Nucleus accumbens (tissue), 56 donors: Measurements from ENCODE around the gene CSMD2.

Experiments
- DNase-seq, 56 donors: peaks; one replicate each; lab custom pipeline; 2025; lab: John Stamatoyannopoulos, UW

CSMD2 gene

DNA sequence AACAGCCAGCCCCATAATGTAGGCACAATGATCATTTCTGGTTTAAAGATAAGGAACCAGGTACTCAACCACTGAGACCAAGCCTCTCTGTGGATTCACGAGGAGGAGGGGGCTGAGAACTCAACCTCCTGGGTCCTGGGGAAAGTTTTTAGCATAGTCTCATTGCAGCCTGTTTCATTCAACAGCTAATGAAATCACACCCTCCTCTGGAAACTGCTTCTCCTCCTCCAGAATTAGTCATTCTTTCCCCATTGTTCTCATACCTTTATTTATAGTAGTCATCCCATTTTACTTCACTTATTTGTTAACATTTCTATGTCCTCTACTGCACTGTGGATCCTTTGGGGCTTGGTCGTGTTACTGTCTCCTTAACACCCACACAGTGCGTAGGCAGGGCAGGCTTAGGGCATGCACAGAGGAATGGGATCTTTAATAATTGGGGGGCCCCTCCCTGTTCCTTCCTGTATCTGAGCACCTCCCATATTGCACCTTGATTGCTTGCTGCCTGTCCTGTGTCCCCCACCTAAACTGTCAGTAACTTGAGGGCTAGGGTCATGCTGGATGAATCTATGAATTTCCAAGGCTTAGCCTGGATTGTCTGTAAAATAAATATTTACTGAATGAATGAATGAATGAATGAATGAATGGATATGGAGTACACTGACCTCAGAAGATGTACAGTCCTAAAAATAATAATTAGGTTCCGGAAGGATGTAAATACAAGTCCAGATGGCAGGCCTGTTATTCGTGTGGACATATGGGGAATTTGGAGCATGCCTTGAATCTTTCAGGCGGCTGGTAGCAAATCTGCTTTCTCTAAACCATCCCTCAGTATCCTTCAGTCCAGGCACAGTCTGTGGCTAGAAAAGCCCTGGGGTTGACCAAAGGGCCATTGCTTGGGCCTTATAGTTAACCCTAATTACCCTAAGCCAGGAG, 455.0 kb downstream of the CSMD2 start:
- DNase-seq = peak in 14 of 56 donors; percentile 1 to 54 (median 26)

DNA sequence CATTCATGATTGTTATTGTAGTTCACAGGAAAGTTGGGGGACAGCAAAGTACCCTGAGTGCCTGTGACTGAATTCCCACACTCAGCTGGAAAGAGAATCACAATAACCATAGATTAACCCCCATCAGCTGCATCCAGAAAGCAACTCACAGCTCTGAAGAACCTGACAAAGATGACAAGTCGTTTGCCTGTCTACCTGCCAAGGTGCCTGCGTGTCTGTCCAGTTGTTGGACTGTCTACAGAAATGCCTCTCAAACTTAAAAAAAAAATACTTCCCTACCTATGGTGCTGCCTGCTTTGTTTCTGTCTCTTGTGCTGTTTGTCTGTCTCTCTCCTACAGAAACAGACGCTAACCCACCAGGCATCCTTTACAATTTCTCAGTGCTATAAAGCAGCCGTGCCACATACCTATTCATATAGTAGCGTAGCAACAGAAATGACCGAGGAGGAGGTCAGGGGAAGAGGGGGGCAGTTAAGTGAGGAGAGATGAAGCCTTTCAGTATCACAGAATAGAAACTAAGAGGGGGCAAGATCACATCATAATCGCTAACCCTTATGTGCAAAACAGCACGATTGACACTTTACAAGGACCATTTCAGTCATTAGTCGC, 455.8 kb downstream of the CSMD2 start:
- DNase-seq = no peak

DNA sequence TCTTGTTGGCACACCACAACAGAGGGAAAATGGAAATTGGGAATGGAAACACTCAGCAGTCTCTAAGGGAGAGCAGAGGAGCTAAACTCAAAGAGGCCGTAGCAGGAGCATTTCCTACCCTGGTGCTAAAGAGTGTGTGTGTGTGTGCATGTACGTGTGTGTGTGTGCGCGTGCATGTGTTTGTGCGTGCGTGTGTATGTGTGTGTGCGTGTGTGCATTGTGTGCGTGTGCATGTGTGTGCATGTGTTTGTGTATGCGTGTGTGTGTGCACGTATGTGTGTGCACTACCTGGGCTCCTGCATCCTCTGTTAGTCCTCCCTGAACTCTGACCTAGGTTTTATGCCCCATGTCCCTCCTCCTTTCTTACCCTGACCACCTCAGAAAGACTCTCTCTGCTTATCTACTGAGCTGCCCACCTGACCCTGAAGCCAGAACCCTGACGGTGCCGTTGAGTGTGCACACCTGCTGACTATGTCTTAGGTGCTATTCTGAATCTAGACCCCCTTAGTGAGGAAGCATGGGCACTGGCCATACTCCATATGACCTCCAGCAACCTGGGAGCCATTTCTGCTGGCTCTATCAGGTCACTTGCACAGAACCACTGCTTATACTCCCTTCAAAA, 458.3 kb downstream of the CSMD2 start:
- no peak for DNase-seq

DNA sequence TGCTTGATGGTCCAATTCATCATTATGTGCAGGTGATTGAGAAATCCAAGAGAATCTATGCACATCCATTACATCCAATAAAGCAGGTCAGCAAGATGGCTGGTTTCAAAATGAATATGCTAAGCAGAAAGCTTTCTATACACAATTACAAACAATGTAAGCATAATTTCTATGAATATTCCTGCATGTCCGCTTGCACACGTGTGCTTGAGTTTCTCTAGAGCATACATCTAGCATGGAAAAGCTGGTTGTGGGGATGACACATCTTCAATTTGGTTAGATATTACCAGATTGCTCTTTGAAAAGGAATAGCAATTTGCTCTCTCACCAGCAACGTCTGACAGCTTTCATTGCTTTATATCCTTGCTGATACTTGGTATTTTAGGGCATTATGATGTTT, 461.6 kb downstream of the CSMD2 start:
- no peak for DNase-seq

DNA sequence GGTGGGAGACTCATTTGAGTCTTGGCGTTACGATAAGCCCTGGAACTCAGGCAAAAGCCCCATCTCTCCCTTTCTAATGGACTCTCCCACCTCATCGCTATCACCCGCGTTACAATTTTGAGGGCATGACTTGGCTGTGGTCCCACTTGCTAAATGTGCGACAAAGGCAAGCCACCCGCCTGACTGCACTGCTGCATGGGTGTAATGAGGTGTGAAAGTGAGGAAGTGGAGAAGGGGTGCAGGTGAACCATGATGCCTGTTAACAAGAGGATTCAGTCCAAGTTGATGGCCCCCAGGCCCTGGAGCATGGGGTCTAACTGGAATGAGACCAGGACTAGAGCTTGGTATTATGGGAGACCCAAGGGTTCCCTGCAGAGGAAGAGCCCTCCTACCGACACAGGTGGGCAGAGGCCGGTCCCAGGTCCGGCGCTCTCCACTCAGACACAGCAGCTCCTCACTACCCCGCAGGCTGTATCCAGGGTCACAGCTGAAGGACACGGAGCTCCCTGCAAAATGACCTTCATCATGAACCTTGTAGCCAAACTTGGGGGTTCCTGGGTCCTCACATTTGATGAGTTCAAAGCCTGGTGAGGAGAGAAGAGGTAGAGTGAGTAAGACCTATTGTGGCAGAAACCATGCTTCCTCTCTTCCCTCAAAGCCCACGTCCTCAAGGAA, 466.5 kb downstream of the CSMD2 start:
- no peak for DNase-seq

DNA sequence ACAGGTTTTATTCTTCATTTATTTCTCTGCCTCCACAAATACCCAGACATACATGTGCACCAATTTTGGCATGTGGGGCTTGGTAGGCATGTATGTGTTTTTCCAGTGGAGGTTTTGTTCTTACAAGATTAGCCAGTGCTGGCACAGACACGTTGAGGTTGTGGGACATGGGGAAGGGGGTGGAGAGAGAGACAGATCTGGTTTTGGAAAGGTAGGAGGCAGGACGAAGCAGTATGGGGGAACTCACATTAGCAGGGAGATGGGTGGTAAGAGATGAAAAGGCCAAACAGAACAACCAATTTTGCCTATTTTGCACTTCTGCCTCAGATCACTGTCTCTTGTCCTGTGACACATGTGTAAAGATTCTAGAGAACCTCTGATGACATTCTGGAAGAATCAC, 467.2 kb downstream of the CSMD2 start:
- no peak for DNase-seq

DNA sequence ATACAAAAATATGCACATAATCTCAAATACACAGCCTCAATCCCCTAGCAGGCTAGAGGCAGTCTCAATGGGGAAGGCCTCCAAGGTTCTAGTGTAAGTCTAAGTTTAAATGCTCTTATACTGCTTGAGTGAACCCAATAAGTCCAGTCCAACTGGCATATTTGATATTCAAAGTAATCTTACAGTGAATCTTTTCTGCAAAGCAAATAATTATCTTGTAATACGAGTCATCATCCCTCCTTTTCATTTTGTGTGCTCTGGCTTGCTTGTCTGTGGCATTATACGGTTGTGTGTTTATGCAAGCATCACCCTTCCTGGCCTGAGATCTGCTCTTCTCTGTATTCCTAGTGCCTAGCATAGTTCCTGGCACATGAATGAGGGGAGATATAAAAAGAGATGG, 468.1 kb downstream of the CSMD2 start:
- DNase-seq = no peak

DNA sequence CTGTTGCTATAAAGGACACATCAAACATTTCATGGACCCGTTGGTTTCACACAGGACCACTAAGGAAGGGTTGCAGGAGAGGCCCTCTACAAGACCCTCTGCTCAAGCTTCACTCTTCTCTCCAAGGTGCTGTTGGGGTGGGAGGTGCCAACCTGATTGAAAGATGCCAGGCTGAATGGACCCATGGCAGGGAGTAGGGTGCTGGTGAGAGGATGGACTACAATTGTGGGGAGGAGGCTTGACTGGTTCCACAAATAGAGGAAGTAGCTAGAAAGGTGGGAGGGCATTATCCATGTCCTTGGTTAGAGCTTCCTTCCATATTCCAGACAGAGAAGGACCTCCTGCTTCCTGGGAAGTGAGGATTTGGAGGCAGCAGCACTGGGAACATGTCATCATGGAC, 468.7 kb downstream of the CSMD2 start:
- DNase-seq = no peak

DNA sequence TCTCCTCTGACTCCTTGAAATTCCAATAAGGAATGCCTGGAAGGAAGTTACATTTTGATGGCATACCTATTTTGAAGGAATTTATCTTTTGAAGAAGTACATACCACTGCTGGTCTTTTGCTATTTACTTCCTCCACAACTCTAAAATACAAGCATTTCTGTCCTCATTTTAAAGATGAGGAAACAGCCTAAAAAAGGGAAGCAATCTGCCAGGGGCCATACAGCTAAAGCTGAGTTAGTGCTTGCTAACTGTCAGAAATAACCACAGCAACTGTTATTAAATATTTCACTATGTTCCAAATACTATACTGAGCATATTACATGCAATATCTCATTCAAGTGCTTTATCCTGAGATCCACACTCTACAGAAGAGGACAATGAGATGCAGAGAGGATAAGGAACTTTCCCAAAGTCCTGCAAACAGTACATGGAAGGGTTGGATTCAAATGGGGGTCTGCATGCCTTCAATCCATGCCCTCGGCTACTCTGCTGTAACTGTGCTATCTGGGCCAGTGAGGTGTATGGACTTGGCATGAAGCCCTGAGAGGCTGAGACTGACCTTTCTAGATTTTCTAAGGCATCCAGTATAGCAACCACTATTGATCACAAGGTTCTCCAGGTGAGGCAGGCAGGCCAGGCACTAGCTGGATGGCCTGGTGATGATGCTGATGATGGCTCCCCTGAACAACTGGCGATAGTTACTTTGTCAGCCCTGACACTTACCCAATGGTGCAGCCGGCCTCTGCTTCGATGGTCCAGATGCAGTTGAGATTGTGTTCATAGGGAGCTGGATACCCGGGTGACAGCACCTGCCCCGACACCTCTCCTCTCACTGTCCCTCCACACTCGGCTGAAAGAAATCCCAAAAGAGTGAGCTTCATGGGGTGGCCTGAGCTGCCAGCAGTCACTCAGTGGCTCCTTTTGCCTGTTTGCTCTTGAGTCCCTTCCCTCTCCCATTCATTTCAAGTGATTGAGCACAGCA, 472.5 kb downstream of the CSMD2 start:
- no peak for DNase-seq

DNA sequence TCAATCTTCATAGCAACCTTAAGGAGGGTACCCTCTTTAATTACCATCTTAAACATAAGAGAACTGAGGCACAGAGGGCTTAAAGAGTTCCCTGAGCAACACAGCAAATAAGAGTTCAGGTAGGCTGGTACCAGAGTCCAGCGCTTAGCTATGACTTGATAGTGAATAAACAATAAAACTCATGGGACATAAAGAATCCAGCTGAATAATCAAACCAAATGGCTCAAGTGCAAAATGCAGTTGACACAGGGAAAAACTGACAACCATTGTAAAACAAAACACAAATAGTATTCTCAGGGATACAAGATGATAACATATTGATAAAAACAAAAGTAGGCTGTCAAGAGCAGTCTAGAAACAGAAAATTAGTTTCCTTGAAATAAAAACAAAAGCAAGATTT, 478.0 kb downstream of the CSMD2 start:
- DNase-seq = no peak

DNA sequence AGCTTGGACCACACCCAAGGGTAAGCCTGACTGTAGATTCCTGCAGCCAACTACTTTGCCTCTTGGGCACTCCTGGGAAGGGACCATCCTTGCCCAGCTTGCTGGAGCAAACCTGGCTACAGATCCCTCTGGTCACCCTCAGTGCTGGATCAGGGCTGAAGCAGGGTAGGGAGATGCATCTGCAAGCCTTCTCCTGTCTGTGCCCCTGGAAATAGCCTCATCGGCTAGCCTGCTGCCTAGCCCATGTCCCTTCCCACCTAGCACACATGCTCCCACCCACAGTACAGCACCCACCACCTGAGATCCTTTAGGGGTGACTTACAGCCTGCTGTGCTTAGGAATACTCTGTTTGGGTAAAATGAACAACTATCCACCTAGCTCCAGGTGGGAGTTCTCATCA, 478.5 kb downstream of the CSMD2 start:
- DNase-seq = no peak

DNA sequence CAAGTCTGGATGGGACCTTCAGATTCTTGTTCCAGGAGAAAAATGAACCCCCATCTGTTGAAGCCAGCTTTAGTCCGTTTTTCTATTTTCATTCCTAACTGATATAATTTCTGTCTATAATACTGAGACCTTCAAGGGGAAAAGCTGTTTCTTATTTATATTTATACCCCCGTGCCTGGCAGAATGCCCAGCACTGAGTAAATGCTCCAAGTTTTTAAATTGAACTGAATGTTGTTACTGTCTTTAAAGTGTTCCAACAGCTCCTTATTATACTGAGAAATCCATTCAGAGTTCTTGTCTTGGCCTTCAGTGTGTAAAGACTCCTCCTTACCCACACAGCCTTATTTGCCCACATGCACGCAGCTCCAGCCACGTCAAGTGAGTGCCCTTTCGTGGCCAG, 479.8 kb downstream of the CSMD2 start:
- DNase-seq = no peak

DNA sequence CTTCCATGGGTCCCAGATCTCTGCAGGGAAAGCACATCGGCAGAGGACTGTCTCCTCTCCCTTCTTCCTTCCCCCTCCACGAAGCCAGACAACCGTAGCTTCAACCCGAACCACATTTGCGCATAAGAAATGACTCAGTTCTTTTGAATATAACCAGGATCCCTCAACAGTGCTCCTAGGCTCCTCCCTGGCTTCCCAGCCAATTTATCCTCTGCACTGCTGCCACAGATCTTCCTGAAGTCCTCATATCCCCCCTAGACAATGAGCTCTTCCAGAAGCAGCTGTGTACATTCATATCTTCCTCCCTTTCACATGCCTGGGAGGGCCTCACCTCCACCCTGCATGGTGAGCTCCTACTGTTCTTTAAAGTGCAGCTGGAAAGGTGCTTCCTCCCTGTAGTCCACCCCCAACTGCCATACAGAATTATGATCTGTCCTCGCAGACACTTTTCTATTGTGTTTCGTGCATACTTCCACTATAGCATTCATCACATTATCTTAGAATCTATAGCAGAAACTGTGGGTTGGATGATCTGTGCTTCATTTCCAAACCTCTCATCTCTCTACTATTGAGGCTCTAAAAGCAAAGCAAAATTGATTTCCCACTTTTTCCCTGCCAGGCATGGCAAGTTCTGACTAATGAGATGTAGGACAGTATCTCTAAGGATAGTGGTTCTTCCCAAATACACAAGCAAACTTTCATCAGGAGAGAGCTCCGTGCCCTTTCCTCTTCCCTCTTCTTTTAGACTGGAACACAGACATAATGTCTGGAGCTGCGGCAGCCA, 480.4 kb downstream of the CSMD2 start:
- no peak for DNase-seq

DNA sequence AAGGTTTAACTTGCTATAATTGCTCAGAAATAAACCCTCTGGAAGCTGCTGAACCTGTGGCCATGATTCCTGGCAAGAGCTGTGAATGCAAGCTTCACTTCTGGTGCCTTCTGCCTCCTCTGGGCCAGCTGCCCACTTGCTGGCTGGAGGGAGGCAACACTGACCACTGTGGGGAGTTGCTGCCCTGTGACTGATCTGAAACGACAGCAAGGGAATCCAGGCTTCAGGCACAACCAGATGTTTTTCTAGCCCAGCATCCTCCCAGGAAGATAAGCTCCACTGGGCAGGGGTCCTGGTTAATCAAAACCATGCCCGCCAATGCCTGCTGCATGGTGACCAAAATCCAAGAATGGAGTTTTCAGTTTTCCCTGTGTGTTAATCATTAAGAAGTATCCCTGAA, 481.1 kb downstream of the CSMD2 start:
- peak in 21 of 56 donors; percentile 1 to 69 (median 21) for DNase-seq

DNA sequence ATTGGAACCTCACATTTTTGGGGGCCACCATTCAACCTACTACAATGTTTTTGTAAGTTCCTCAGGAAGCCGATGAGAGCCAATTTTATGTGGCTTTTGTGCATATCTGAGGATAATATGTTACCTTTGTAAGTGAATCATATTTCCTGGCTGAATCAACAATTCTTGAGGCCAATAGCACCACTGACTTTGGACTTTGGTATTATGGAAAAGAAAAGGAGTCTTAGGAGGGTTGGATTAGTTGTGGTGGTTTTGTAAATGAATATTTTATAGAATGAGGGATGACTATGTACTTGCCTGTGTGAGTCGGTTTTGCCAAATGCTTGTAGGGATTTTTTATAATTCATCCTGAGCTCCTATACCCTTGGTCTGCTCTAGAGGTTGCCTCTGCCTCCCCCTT, 482.7 kb downstream of the CSMD2 start:
- no peak for DNase-seq

DNA sequence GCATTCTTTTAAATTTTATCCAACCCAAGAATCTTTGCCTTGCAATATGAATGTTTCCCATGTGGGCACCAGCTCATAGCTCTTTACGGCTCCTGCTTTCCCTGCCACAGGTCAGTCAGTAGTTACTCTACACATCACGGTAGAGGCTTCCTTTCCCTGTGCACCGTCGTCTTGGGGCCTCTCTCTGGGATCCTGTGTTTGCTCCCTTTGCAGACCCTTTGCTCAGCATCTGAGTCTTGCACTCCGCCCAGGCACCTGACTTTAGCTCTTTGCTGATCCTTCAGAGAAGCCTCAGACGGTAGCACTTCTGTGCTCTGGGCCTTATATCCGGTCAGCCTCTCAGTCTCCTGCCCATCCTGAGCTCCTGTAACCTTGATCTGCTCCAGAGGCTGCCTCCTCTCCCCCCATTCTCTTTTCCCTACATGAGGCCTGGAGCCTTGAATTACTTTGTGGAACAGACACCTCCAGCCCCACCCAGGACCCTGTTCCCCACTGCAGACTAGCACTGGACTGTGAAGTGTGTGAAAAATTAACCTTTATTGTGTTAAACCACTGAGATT, 484.7 kb downstream of the CSMD2 start:
- no peak for DNase-seq

DNA sequence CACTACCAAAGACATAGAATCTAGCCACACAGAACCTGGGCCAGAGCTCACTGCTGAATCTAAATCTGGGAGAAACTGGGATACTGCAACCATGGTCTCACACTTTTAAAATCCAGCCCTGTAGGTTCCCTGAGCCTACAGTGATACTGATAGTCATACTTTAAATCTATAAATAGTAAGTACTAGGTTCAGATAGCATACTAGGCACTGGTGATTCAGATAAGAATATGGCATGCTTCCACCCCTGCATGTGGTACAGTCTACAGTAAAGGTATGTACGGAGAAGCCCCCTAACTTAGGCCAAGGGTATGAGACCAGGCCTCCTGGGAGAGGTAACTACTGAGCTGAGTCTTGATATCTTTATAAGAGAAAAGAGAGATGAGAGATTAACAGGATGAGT, 494.5 kb downstream of the CSMD2 start:
- DNase-seq = no peak

DNA sequence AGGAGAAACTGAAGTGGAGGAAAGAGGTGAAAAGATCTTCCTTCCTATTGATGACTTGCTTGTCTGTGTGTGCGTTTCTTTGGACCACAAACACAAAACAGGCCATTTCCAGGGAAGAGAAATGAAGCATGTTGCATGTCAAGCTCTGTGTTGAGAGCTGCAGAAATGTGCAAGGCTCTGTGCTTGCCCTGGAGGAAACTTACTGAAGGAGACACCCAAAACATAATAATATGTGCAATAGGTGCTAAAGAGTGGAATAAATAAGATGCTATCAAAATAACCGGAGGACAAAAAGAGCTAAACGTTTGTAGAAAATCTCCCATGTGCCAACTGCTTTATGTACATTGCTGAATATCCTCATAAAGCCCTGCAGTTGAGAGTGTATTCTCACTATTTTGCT, 496.3 kb downstream of the CSMD2 start:
- no peak for DNase-seq
